Prostate gland (tissue), 2 donors: Measurements from ENCODE around the gene C5orf22.

Experiments used
- CTCF ChIP-seq, 4 experiments: fragments of 200-600 bp in 2 of 4; fragments of 450-650 bp in 2 of 4; sonication (generic) in 2 of 4; IDR thresholded peaks; 1 replicate in 3 of 4; 2 replicates in 1 of 4; pipeline ENCODE4 v1.5.1; 2016 to 2019; ENCODE audit warnings: antibody characterized with exemption in 4 of 4, mild to moderate bottlenecking in 2 of 4, moderate library complexity in 2 of 4
- POLR2A ChIP-seq: fragments of 450-650 bp; IDR thresholded peaks from one replicate; pipeline ENCODE4 v1.6.1; 2016; ENCODE audit warnings: antibody characterized with exemption, mild to moderate bottlenecking
- POLR2AphosphoS5 ChIP-seq: sonication (generic); formaldehyde crosslinking; IDR thresholded peaks from one replicate; pipeline ENCODE4 v1.6.1; 2017; ENCODE audit warnings: antibody characterized with exemption

- no peak for TF ChIP-seq POLR2A
- TF ChIP-seq CTCF (IDR thresholded peaks at IDR 0.05) = no peak
- TF ChIP-seq POLR2AphosphoS5 = no peak
Observed at GRCh38 chr5:31585895-31586270, 53.8 kb downstream of the C5orf22 start.
